GM23338 (cell line): Measurements from ENCODE around the gene MICAL3.

ENCODE experiments used
- ETS1 ChIP-seq: IDR thresholded peaks from 2 replicates; pipeline ENCODE4 v1.6.1; 2016; ENCODE audit warnings: antibody characterized with exemption
- EZH2 ChIP-seq: fragments of 200-600 bp; sonication (generic); IDR thresholded peaks from one replicate; pipeline ENCODE4 v1.8.0; 2017; ENCODE audit warnings: antibody characterized with exemption, mild to moderate bottlenecking, low read depth; ENCODE audit not compliant: unreplicated experiment
- POLR2AphosphoS5 ChIP-seq: IDR thresholded peaks from 2 replicates; pipeline ENCODE4 v1.6.1; 2016; ENCODE audit warnings: antibody characterized with exemption, low read depth
- TF ChIP-seq, protein P1 (sequence below), 2 experiments: fragments of 200-600 bp in 1 of 2; sonication (generic) in 1 of 2; conservative IDR thresholded peaks; 2 replicates each; pipeline versions ENCODE4 v1.5.1 to v1.6.1; 2016 to 2017; ENCODE audit warnings: antibody characterized with exemption in 2 of 2, low read depth in 2 of 2, mild to moderate bottlenecking in 2 of 2, moderate library complexity in 1 of 2

GRCh38 chr22:17924735-17925364 lies 99.5 kb downstream of the MICAL3 start:
- TF ChIP-seq, protein P1, sequence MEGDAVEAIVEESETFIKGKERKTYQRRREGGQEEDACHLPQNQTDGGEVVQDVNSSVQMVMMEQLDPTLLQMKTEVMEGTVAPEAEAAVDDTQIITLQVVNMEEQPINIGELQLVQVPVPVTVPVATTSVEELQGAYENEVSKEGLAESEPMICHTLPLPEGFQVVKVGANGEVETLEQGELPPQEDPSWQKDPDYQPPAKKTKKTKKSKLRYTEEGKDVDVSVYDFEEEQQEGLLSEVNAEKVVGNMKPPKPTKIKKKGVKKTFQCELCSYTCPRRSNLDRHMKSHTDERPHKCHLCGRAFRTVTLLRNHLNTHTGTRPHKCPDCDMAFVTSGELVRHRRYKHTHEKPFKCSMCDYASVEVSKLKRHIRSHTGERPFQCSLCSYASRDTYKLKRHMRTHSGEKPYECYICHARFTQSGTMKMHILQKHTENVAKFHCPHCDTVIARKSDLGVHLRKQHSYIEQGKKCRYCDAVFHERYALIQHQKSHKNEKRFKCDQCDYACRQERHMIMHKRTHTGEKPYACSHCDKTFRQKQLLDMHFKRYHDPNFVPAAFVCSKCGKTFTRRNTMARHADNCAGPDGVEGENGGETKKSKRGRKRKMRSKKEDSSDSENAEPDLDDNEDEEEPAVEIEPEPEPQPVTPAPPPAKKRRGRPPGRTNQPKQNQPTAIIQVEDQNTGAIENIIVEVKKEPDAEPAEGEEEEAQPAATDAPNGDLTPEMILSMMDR (conservative IDR thresholded peaks at IDR 0.05; ENCODE audit: low read depth in 2 of 2) = no peak
- TF ChIP-seq EZH2 = no peak
- TF ChIP-seq ETS1 = no peak
- no peak for TF ChIP-seq POLR2AphosphoS5
